ENCODE measurements around the gene SLC16A13. TPM values are rescaled to one million over a fixed set of nuclear protein-coding genes. Genes with fewer than 3 reads are reported as not detected.

The SLC16A13 gene
- total and polyA plus RNA-seq, 10 of the 15 experiments (the other 5 are each of a cell fraction or from before 2014, with no cell fraction given): 0.34 to 12.1 (median 3.3) TPM

GRCh38 chr17:7060165-7060891 is 24.5 kb downstream of the SLC16A13 start (continued):
- TF ChIP-seq NR2C1 (IDR thresholded peaks at IDR 0.05) (no peak), HDAC6 (IDR thresholded peaks at IDR 0.05; ENCODE audit: unreplicated experiment) (no peak), YBX1 (IDR thresholded peaks at IDR 0.05) (no peak), IRF4 (IDR thresholded peaks at IDR 0.05; ENCODE audit: low read depth, low read length) (no peak), SMARCA5 (IDR thresholded peaks at IDR 0.05) (no peak), EED (IDR thresholded peaks at IDR 0.05; ENCODE audit: low read depth) (peak; percentile 25; the same call in 1 of the 2 replicates), IKZF2 (IDR thresholded peaks at IDR 0.05) (peak in 1 of 2 experiments; percentile 24; a peak in 1 of 4 replicates), CBX3 (IDR thresholded peaks at IDR 0.05; ENCODE audit: borderline replicate concordance, low read depth) (no peak), SUZ12 (IDR thresholded peaks at IDR 0.05; ENCODE audit: unreplicated experiment) (no peak), USF2 (IDR thresholded peaks at IDR 0.05; ENCODE audit: borderline replicate concordance, low read depth, low read length) (no peak), HCFC1 (IDR thresholded peaks at IDR 0.05; ENCODE audit: low read length) (no peak), JUNB (IDR thresholded peaks at IDR 0.05) (peak; percentile 68), DPF2 (IDR thresholded peaks at IDR 0.05) (peak; percentile 34; the same call in 1 of the 2 replicates), RELA (IDR thresholded peaks at IDR 0.05; ENCODE audit: borderline replicate concordance, partially characterized antibody) (no peak), BRCA1 (IDR thresholded peaks at IDR 0.05; ENCODE audit: low read depth, low read length) (no peak), NR2F1 (conservative IDR thresholded peaks at IDR 0.05) (peak; percentile 75), MTA3 (IDR thresholded peaks at IDR 0.05; ENCODE audit: borderline replicate concordance, low read length) (no peak), ZZZ3 (IDR thresholded peaks at IDR 0.05; ENCODE audit: control insufficient read depth, insufficient read length, low read depth) (no peak), CHD1 (IDR thresholded peaks at IDR 0.05; ENCODE audit: low read depth, low read length) (no peak), MTA2 (IDR thresholded peaks at IDR 0.05; ENCODE audit: low read depth) (no peak), ETV6 (conservative IDR thresholded peaks at IDR 0.05 in 1 of 2, IDR thresholded peaks at IDR 0.05 in 1 of 2; ENCODE audit: borderline replicate concordance in 1 of 2, low read depth in 1 of 2) (0 out of 4 replicates have a peak, but pooled peaks of 1 of the 2 experiments have one; percentile 11), FOXM1 (IDR thresholded peaks at IDR 0.05; ENCODE audit: low read depth, low read length) (no peak), RAD51 (IDR thresholded peaks at IDR 0.05) (no peak), KDM1A (IDR thresholded peaks at IDR 0.05; ENCODE audit: borderline replicate concordance) (no peak), IKZF1 (conservative IDR thresholded peaks at IDR 0.05) (peak; percentile 40), SREBF1 (IDR thresholded peaks at IDR 0.05; ENCODE audit: low read length) (no peak), PKNOX1 (IDR thresholded peaks at IDR 0.05) (no peak), SP1 (IDR thresholded peaks at IDR 0.05; ENCODE audit: low read depth, low read length) (no peak), ZNF217 (IDR thresholded peaks at IDR 0.05) (0 out of 2 replicates have a peak, but pooled peaks have one; percentile 31), PAX5 (IDR thresholded peaks at IDR 0.05; ENCODE audit: borderline replicate concordance, low read depth, low read length) (no peak)
- TF ChIP-seq, protein P1, sequence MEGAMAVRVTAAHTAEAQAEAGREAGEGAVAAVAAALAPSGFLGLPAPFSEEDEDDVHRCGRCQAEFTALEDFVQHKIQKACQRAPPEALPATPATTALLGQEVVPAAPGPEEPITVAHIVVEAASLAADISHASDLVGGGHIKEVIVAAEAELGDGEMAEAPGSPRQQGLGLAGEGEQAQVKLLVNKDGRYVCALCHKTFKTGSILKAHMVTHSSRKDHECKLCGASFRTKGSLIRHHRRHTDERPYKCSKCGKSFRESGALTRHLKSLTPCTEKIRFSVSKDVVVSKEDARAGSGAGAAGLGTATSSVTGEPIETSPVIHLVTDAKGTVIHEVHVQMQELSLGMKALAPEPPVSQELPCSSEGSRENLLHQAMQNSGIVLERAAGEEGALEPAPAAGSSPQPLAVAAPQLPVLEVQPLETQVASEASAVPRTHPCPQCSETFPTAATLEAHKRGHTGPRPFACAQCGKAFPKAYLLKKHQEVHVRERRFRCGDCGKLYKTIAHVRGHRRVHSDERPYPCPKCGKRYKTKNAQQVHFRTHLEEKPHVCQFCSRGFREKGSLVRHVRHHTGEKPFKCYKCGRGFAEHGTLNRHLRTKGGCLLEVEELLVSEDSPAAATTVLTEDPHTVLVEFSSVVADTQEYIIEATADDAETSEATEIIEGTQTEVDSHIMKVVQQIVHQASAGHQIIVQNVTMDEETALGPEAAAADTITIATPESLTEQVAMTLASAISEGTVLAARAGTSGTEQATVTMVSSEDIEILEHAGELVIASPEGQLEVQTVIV (IDR thresholded peaks at IDR 0.05; ENCODE audit: borderline replicate concordance, partially characterized antibody): no peak

Measured in GM12878 (cell line).